ENCODE data around the gene OTC.

GRCh38 chrX:38335382-38335781 is 17.0 kb upstream of the OTC start:
- TF ChIP-seq, protein P1, sequence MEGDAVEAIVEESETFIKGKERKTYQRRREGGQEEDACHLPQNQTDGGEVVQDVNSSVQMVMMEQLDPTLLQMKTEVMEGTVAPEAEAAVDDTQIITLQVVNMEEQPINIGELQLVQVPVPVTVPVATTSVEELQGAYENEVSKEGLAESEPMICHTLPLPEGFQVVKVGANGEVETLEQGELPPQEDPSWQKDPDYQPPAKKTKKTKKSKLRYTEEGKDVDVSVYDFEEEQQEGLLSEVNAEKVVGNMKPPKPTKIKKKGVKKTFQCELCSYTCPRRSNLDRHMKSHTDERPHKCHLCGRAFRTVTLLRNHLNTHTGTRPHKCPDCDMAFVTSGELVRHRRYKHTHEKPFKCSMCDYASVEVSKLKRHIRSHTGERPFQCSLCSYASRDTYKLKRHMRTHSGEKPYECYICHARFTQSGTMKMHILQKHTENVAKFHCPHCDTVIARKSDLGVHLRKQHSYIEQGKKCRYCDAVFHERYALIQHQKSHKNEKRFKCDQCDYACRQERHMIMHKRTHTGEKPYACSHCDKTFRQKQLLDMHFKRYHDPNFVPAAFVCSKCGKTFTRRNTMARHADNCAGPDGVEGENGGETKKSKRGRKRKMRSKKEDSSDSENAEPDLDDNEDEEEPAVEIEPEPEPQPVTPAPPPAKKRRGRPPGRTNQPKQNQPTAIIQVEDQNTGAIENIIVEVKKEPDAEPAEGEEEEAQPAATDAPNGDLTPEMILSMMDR (IDR thresholded peaks at IDR 0.05), result 0 out of 2 replicates have a peak, but pooled peaks have one; percentile 19
- TF ChIP-seq ZFX (IDR thresholded peaks at IDR 0.05; ENCODE audit: borderline replicate concordance), result no peak

Data from 22Rv1 (cell line).